GM12891 (cell line): ENCODE data around the gene PDGFC.
A peak's percentile ranks its signal among the peaks of the same experiment; 100 is the strongest.

Experiments used
- DNase-seq: peaks from one replicate; pipeline ENCODE4 v3.0.0; 2011; ENCODE audit warnings: low spot score; ENCODE audit not compliant: insufficient read length
- FAIRE-seq: peaks from 2 replicates; lab custom pipeline; 2011; peaks lifted over from hg19 to GRCh38; lab: Jason Lieb, UNC
- PAX5 ChIP-seq: IDR thresholded peaks from 2 replicates; pipeline ENCODE4 v1.6.1; 2011; ENCODE audit warnings: low read length, moderate library complexity, mild to moderate bottlenecking; ENCODE audit not compliant: insufficient read depth, severe bottlenecking
- POLR2A ChIP-seq: IDR thresholded peaks from 2 replicates; pipeline ENCODE4 v1.6.1; 2011; ENCODE audit warnings: low read depth, low read length, control low read depth
- POLR2AphosphoS5 ChIP-seq: IDR thresholded peaks from 2 replicates; pipeline ENCODE4 v1.6.1; 2011; ENCODE audit warnings: low read depth, low read length, control low read depth
- POU2F2 ChIP-seq: IDR thresholded peaks from 2 replicates; pipeline ENCODE4 v1.6.1; 2011; ENCODE audit warnings: low read depth, mild to moderate bottlenecking, control low read depth, low read length, moderate library complexity
- SPI1 ChIP-seq: IDR thresholded peaks from 2 replicates; pipeline ENCODE4 v1.6.1; 2011; ENCODE audit warnings: low read depth, low read length, control low read depth
- TAF1 ChIP-seq: IDR thresholded peaks from 2 replicates; pipeline ENCODE4 v1.6.1; 2011; ENCODE audit warnings: low read depth, low read length, control low read depth

PDGFC gene

GRCh38 chr4:156975686-156976085, 4.1 kb upstream of the PDGFC start:
- FAIRE-seq: no peak
- TF ChIP-seq PAX5 (no peak), SPI1 (no peak), TAF1 (no peak), POU2F2 (no peak), POLR2A (no peak), POLR2AphosphoS5 (no peak)

GRCh38 chr4:156974264-156974663, 2.7 kb upstream of the PDGFC start:
- FAIRE-seq (no peak), DNase-seq (no peak)
- TF ChIP-seq POU2F2: no peak
- no peak for TF ChIP-seq TAF1
- TF ChIP-seq SPI1: no peak
- no peak for TF ChIP-seq POLR2AphosphoS5
- no peak for TF ChIP-seq PAX5
- TF ChIP-seq POLR2A: no peak

More at GRCh38 chr4:156975686-156976085, 4.1 kb upstream of the PDGFC start:
- no peak for DNase-seq

- DNase-seq (no peak), FAIRE-seq (no peak)
- TF ChIP-seq SPI1 (no peak), PAX5 (no peak), TAF1 (no peak), POLR2A (no peak), POU2F2 (no peak), POLR2AphosphoS5 (no peak)
Observed at GRCh38 chr4:156972379-156973015, 898 bp upstream of the PDGFC start.

GRCh38 chr4:156971165-156971675, 379 bp downstream of the PDGFC start:
- peak; percentile 18 for DNase-seq
- no peak for TF ChIP-seq SPI1
- TF ChIP-seq POLR2A: no peak
- TF ChIP-seq TAF1: no peak
- no peak for TF ChIP-seq POU2F2
- no peak for TF ChIP-seq POLR2AphosphoS5
- FAIRE-seq: no peak

- DNase-seq: no peak
- no peak for TF ChIP-seq TAF1
- no peak for TF ChIP-seq POLR2A
- no peak for TF ChIP-seq PAX5
- no peak for TF ChIP-seq SPI1
- FAIRE-seq: peak; percentile 23
Observed at GRCh38 chr4:156970501-156971164, 966 bp downstream of the PDGFC start.

- FAIRE-seq: no peak
- no peak for TF ChIP-seq PAX5
- TF ChIP-seq TAF1: no peak
- TF ChIP-seq SPI1: no peak
- TF ChIP-seq POU2F2: no peak
- TF ChIP-seq POLR2AphosphoS5: no peak
- TF ChIP-seq POLR2A: no peak
- no peak for DNase-seq
Observed at GRCh38 chr4:156969911-156970310, 1.7 kb downstream of the PDGFC start.

GRCh38 chr4:156969101-156969500, 2.5 kb downstream of the PDGFC start:
- DNase-seq (no peak), FAIRE-seq (no peak)
- no peak for TF ChIP-seq POLR2A
- TF ChIP-seq SPI1: no peak
- TF ChIP-seq TAF1: no peak
- no peak for TF ChIP-seq POU2F2
- TF ChIP-seq POLR2AphosphoS5: no peak
- no peak for TF ChIP-seq PAX5

GRCh38 chr4:156968479-156968984, 3.1 kb downstream of the PDGFC start:
- TF ChIP-seq SPI1 (0 out of 2 replicates have a peak, but pooled peaks have one; percentile 3), PAX5 (no peak)
- peak; percentile 50 for FAIRE-seq
- DNase-seq: peak; percentile 20

GRCh38 chr4:156966836-156967235, 4.8 kb downstream of the PDGFC start:
- TF ChIP-seq TAF1 (no peak), POU2F2 (no peak), POLR2AphosphoS5 (no peak), PAX5 (no peak)
- FAIRE-seq: no peak
- DNase-seq: no peak
